Astrocyte of the cerebellum (primary cell): ENCODE data around the gene MTHFS.
"Not testable (repeated sequence)": the region's sequence is repeated elsewhere in the genome, so short reads cannot be mapped to it uniquely, and the experiment has no call there.

ENCODE experiments used
- DNase-seq: peaks from one replicate; pipeline ENCODE4 v3.0.0-alpha.2; 2011; ENCODE audit warnings: low read depth
- H3K4me3 ChIP-seq: 2 replicates; pipeline ENCODE4 v1.5.1; 2011; ENCODE audit warnings: mild to moderate bottlenecking, low read depth, low read length, moderate library complexity
- CTCF ChIP-seq: IDR thresholded peaks from 2 replicates; pipeline ENCODE4 v1.5.1; 2012; ENCODE audit warnings: low read length, low read depth, moderate library complexity, mild to moderate bottlenecking; ENCODE audit errors: missing control alignments
- in situ Hi-C: cut with HindIII; loops from 2 replicates; pipeline ENCODE4 v1.10.0; 2017; ENCODE audit warnings: low sequenced_read_pairs

The MTHFS gene

GRCh38 chr15:79914728-79915127 is 17.9 kb upstream of the MTHFS start:
- TF ChIP-seq CTCF, result no peak
- no peak for DNase-seq
- H3K4me3 ChIP-seq, result no peak overlapping the region
- in situ Hi-C loops, result no loop called here

GRCh38 chr15:79909556-79910335 is 12.9 kb upstream of the MTHFS start:
- in situ Hi-C loops, H3K4me3 ChIP-seq, DNase-seq: not testable (repeated sequence)

- in situ Hi-C loops, result no loop called here
- DNase-seq, result no peak
- no peak for TF ChIP-seq CTCF
- no peak overlapping the region for H3K4me3 ChIP-seq
Measured at GRCh38 chr15:79904271-79904670, 7.5 kb upstream of the MTHFS start.

GRCh38 chr15:79903626-79904025 is 6.8 kb upstream of the MTHFS start:
- H3K4me3 ChIP-seq, result no peak overlapping the region
- no peak for TF ChIP-seq CTCF
- no peak for DNase-seq
- in situ Hi-C loops, result no loop called here

GRCh38 chr15:79903144-79903543 is 6.3 kb upstream of the MTHFS start:
- no peak for DNase-seq
- H3K4me3 ChIP-seq, result no peak overlapping the region
- no peak for TF ChIP-seq CTCF
- in situ Hi-C loops, result no loop called here

- TF ChIP-seq CTCF, result no peak
- H3K4me3 ChIP-seq, result no peak overlapping the region
- in situ Hi-C loops, result no loop called here
- DNase-seq, result no peak
Measured at GRCh38 chr15:79901958-79902357, 5.1 kb upstream of the MTHFS start.

- DNase-seq, H3K4me3 ChIP-seq, in situ Hi-C loops: not testable (repeated sequence)
Measured at GRCh38 chr15:79900818-79901378, 4.1 kb upstream of the MTHFS start.
